OCI-LY7 (cell line): ENCODE results near the gene RTP5.

ENCODE experiments used
- EZH2phosphoT487 ChIP-seq: fragments of 200-600 bp; sonication (generic); IDR thresholded peaks from 2 replicates; pipeline ENCODE4 v1.6.1; 2018; ENCODE audit warnings: low read depth, borderline replicate concordance, mild to moderate bottlenecking, mixed run types, antibody characterized with exemption, low read length, moderate library complexity, mixed read lengths
- TF ChIP-seq, protein P1 (sequence below): fragments of 200-600 bp; sonication (generic); conservative IDR thresholded peaks from 2 replicates; pipeline ENCODE4 v1.5.1; 2014; ENCODE audit warnings: mild to moderate bottlenecking, antibody characterized with exemption, low read length, moderate library complexity, mixed read lengths

DNA sequence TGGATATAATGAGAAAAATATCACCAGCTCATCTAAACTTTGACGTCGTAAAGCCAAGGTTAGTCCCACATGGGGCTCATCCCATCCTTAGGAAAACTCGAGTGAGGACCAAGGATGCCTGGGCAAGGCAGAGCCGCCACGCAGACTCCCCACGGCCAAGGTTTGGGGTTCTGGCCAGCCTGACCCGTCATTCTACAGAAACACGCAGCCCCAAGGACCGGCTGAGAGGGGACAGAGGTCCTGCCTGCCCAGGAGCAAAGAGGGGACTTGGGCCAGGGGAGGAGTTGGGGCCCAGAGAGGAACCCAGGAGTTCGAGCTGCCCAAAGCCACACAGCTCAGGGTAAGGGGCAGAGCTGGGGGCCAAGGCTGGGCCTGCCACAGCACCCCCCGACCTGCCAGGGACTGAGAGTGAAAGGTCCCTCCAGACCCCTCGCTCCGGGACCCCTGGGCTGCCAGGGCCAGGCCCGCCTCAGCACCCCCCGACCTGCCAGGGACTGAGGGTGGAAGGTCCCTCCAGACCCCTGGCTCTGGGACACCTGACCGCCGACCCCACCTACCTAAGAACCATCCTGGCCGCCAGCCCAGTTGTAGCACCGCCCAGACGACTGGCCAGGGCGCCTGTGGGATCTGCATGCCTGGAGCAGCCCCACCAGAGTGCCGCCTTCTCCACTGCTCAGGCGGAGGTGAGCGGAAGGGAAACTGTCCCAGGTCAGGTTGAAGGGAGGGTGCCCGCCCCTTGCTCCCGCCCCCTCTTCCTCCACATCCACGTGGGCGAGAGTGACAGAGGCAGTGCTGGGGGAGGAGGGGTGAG lies 11.1 kb upstream of the RTP5 start, which contains the start of gene PDCD1:
- TF ChIP-seq, protein P1, sequence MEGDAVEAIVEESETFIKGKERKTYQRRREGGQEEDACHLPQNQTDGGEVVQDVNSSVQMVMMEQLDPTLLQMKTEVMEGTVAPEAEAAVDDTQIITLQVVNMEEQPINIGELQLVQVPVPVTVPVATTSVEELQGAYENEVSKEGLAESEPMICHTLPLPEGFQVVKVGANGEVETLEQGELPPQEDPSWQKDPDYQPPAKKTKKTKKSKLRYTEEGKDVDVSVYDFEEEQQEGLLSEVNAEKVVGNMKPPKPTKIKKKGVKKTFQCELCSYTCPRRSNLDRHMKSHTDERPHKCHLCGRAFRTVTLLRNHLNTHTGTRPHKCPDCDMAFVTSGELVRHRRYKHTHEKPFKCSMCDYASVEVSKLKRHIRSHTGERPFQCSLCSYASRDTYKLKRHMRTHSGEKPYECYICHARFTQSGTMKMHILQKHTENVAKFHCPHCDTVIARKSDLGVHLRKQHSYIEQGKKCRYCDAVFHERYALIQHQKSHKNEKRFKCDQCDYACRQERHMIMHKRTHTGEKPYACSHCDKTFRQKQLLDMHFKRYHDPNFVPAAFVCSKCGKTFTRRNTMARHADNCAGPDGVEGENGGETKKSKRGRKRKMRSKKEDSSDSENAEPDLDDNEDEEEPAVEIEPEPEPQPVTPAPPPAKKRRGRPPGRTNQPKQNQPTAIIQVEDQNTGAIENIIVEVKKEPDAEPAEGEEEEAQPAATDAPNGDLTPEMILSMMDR, result no peak
- TF ChIP-seq EZH2phosphoT487, result no peak
